ENCODE measurements around the gene ST8SIA2. TPM values are rescaled to one million over a fixed set of nuclear protein-coding genes. Genes with fewer than 3 reads are reported as not detected.

Gene ST8SIA2
- polyA plus RNA-seq, 1 donor from 2014 or later = 24.0 TPM

DNA sequence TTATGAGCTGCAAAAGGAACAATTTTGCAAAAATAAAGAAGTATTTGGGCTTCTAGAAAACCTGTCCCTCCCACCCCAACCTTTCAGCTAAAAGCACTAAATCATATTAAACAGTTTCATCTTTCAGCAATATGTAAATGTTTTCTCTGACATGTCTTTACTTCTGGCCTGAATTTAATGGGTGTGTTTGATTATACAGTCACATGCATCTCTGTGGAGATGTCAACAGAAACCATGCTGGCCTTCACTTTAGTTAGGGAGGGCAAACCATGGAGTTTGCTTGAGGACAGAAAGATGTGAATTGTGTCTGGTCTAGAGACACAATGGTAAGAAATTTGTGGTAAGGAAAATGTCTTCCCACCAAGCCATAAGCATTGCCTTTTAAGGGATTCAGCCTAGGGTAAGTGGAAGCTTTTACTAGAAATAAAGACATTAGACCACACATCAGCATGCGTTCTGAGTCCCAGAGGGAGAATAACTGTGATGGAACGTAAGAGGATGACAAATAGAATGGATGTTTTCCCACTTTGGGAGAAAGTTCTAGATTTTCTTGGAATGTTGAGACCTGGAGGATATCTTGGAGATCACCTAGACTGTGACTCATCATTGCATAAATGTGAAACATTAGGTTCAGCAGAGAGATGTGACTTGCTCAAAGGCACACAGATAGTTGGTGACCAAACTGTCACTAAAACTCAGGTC lies 68.9 kb downstream of the ST8SIA2 start:
- peaks cover 26% of the 10 kb centered on the region for H3K36me3 ChIP-seq (ENCODE audit: insufficient read depth, low read length)
- H3K4me2 ChIP-seq (ENCODE audit: low read length) = no peak overlapping the region
- no peaks in the 10 kb centered on the region for H3K27me3 ChIP-seq (ENCODE audit: insufficient read depth, low read depth, low read length)
- H4K20me1 ChIP-seq (ENCODE audit: insufficient read depth) = no peaks in the 10 kb centered on the region
- H3K4me3 ChIP-seq (ENCODE audit: low read length) = no peak overlapping the region
- H3K79me2 ChIP-seq (replicated peaks; ENCODE audit: insufficient read depth, low read length) = no peaks in the 10 kb centered on the region
- H3F3A ChIP-seq (ENCODE audit: insufficient read depth, low read length, poor library complexity, severe bottlenecking) = no peaks in the 10 kb centered on the region
- no peaks in the 10 kb centered on the region for H3K9me2 ChIP-seq (ENCODE audit: insufficient read depth, low read length)
- H3K9ac ChIP-seq (ENCODE audit: low read length) = no peak overlapping the region
- H3K27ac ChIP-seq (ENCODE audit: low read length) = no peak overlapping the region
- H2AFZ ChIP-seq (ENCODE audit: low read depth, low read length) = no peak overlapping the region
- H3K9me3 ChIP-seq (ENCODE audit: low read length) = no peaks in the 10 kb centered on the region
- TF ChIP-seq RAD21 (conservative IDR thresholded peaks at IDR 0.05) (no peak), SMC3 (conservative IDR thresholded peaks at IDR 0.05; ENCODE audit: poor library complexity) (no peak), TAF1 (IDR thresholded peaks at IDR 0.05; ENCODE audit: low read depth) (no peak), EP300 (conservative IDR thresholded peaks at IDR 0.05; ENCODE audit: poor library complexity, severe bottlenecking) (no peak), MXI1 (conservative IDR thresholded peaks at IDR 0.05; ENCODE audit: poor library complexity, severe bottlenecking) (no peak), POLR2AphosphoS5 (IDR thresholded peaks at IDR 0.05) (no peak), EZH2 (IDR thresholded peaks at IDR 0.05; ENCODE audit: borderline replicate concordance, insufficient read depth, low read length, poor library complexity, severe bottlenecking) (no peak)
- TF ChIP-seq, protein P1, sequence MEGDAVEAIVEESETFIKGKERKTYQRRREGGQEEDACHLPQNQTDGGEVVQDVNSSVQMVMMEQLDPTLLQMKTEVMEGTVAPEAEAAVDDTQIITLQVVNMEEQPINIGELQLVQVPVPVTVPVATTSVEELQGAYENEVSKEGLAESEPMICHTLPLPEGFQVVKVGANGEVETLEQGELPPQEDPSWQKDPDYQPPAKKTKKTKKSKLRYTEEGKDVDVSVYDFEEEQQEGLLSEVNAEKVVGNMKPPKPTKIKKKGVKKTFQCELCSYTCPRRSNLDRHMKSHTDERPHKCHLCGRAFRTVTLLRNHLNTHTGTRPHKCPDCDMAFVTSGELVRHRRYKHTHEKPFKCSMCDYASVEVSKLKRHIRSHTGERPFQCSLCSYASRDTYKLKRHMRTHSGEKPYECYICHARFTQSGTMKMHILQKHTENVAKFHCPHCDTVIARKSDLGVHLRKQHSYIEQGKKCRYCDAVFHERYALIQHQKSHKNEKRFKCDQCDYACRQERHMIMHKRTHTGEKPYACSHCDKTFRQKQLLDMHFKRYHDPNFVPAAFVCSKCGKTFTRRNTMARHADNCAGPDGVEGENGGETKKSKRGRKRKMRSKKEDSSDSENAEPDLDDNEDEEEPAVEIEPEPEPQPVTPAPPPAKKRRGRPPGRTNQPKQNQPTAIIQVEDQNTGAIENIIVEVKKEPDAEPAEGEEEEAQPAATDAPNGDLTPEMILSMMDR (IDR thresholded peaks at IDR 0.05; ENCODE audit: poor library complexity, severe bottlenecking) = no peak
- TF ChIP-seq, protein P2, sequence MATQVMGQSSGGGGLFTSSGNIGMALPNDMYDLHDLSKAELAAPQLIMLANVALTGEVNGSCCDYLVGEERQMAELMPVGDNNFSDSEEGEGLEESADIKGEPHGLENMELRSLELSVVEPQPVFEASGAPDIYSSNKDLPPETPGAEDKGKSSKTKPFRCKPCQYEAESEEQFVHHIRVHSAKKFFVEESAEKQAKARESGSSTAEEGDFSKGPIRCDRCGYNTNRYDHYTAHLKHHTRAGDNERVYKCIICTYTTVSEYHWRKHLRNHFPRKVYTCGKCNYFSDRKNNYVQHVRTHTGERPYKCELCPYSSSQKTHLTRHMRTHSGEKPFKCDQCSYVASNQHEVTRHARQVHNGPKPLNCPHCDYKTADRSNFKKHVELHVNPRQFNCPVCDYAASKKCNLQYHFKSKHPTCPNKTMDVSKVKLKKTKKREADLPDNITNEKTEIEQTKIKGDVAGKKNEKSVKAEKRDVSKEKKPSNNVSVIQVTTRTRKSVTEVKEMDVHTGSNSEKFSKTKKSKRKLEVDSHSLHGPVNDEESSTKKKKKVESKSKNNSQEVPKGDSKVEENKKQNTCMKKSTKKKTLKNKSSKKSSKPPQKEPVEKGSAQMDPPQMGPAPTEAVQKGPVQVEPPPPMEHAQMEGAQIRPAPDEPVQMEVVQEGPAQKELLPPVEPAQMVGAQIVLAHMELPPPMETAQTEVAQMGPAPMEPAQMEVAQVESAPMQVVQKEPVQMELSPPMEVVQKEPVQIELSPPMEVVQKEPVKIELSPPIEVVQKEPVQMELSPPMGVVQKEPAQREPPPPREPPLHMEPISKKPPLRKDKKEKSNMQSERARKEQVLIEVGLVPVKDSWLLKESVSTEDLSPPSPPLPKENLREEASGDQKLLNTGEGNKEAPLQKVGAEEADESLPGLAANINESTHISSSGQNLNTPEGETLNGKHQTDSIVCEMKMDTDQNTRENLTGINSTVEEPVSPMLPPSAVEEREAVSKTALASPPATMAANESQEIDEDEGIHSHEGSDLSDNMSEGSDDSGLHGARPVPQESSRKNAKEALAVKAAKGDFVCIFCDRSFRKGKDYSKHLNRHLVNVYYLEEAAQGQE (IDR thresholded peaks at IDR 0.05; ENCODE audit: borderline replicate concordance) = no peak

DNA sequence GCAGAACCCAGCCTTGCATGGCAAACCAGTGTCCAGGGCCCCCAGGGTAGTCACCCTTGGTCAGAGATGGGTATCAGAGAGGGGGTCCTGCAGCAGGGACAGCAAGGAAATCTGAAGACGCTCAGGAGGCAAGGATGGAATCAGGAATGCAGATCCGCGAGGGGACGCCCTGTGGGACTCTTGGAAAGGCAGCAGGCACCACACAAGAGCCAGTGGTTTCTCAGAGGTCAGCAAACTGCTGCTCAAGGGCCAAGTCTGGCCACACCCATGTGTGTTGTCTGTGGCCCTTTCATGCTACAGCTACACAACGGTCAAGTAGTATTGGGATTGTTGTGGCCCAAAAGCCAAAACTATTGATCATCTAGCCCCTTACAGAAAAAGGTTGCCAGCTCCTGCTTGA lies 69.7 kb downstream of the ST8SIA2 start:
- H3K27me3 ChIP-seq (ENCODE audit: insufficient read depth, low read depth, low read length) = no peaks in the 10 kb centered on the region
- H3K79me2 ChIP-seq (replicated peaks; ENCODE audit: insufficient read depth, low read length) = no peaks in the 10 kb centered on the region
- no peaks in the 10 kb centered on the region for H4K20me1 ChIP-seq (ENCODE audit: insufficient read depth)
- H3K36me3 ChIP-seq (ENCODE audit: insufficient read depth, low read length) = peaks cover 26% of the 10 kb centered on the region
- H2AFZ ChIP-seq (ENCODE audit: low read depth, low read length) = no peak overlapping the region
- H3K4me2 ChIP-seq (ENCODE audit: low read length) = no peak overlapping the region
- no peaks in the 10 kb centered on the region for H3K9me2 ChIP-seq (ENCODE audit: insufficient read depth, low read length)
- no peaks in the 10 kb centered on the region for H3K9me3 ChIP-seq (ENCODE audit: low read length)
- H3K27ac ChIP-seq (ENCODE audit: low read length) = no peak overlapping the region
- no peaks in the 10 kb centered on the region for H3F3A ChIP-seq (ENCODE audit: insufficient read depth, low read length, poor library complexity, severe bottlenecking)
- H3K4me3 ChIP-seq (ENCODE audit: low read length) = no peak overlapping the region
- no peak overlapping the region for H3K9ac ChIP-seq (ENCODE audit: low read length)
- TF ChIP-seq, protein P2 (IDR thresholded peaks at IDR 0.05; ENCODE audit: borderline replicate concordance) = no peak
- TF ChIP-seq EZH2 (IDR thresholded peaks at IDR 0.05; ENCODE audit: borderline replicate concordance, insufficient read depth, low read length, poor library complexity, severe bottlenecking) (no peak), POLR2AphosphoS5 (IDR thresholded peaks at IDR 0.05) (no peak), SMC3 (conservative IDR thresholded peaks at IDR 0.05; ENCODE audit: poor library complexity) (no peak), RAD21 (conservative IDR thresholded peaks at IDR 0.05) (no peak), MXI1 (conservative IDR thresholded peaks at IDR 0.05; ENCODE audit: poor library complexity, severe bottlenecking) (no peak), TAF1 (IDR thresholded peaks at IDR 0.05; ENCODE audit: low read depth) (no peak), EP300 (conservative IDR thresholded peaks at IDR 0.05; ENCODE audit: poor library complexity, severe bottlenecking) (no peak)
- TF ChIP-seq, protein P1 (IDR thresholded peaks at IDR 0.05; ENCODE audit: poor library complexity, severe bottlenecking) = no peak

Measured in neural cell (in vitro differentiated cells).